ENCODE measurements around the gene KRI1. TPM values are rescaled to one million over a fixed set of nuclear protein-coding genes. Genes with fewer than 3 reads are reported as not detected.

KRI1 gene
- total RNA-seq, 4 donors from 2014 or later, result 9.0 to 152 (median 27.6) TPM

DNA sequence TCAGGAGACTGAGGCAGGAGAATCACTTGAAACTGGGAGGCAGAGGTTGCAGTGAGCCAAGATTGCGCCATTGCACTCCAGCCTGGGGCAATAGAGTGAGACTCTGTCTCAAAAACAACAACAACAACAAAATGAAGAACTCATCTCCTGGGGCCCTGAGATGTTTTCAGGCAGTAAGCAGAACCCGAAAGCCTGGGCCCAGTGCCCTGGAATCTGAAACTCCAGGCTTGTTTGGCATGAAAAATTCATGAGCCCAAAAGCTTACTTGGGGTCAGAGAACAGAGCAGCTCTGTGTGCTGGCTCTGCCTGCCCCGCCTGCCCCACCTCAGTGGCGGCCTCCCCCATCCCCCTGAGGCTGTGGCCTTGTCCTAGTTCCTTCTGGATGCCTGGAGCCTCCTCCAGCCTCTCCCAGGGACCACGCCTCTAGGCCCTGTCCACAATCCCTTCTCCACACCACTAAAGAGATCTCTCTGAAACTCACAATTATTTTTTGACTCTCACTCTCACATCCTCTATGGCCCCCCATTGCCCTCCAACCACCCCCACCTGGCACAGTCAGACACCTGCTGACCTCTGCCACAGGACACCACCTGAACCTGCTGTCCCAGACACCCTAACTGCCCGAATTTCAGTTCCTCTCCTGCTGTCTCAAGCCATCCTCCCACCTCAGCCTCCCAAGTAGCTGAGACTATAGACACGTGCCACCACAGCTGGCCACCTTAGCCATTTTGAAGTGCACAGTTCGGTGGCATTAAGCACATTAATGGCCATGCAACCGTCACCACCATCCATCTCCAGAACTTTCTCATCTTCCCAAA, 28.2 kb upstream of the KRI1 start:
- no peaks in the 10 kb centered on the region for H3K27me3 ChIP-seq
- H3K36me3 ChIP-seq, result no peaks in the 10 kb centered on the region
- TF ChIP-seq, protein P1, sequence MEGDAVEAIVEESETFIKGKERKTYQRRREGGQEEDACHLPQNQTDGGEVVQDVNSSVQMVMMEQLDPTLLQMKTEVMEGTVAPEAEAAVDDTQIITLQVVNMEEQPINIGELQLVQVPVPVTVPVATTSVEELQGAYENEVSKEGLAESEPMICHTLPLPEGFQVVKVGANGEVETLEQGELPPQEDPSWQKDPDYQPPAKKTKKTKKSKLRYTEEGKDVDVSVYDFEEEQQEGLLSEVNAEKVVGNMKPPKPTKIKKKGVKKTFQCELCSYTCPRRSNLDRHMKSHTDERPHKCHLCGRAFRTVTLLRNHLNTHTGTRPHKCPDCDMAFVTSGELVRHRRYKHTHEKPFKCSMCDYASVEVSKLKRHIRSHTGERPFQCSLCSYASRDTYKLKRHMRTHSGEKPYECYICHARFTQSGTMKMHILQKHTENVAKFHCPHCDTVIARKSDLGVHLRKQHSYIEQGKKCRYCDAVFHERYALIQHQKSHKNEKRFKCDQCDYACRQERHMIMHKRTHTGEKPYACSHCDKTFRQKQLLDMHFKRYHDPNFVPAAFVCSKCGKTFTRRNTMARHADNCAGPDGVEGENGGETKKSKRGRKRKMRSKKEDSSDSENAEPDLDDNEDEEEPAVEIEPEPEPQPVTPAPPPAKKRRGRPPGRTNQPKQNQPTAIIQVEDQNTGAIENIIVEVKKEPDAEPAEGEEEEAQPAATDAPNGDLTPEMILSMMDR (IDR thresholded peaks at IDR 0.05), result no peak
- no peak for TF ChIP-seq POLR2A (IDR thresholded peaks at IDR 0.05)
- DNase-seq, result no peak
- intact Hi-C loops (cut with DNase I; ENCODE audit: low total_unique reads), result no loop called here
- H3K4me1 ChIP-seq, result no peaks in the 10 kb centered on the region
- H3K27ac ChIP-seq, result no peak overlapping the region
- H3K4me3 ChIP-seq, result no peak overlapping the region
- no peaks in the 10 kb centered on the region for H3K9me3 ChIP-seq

DNA sequence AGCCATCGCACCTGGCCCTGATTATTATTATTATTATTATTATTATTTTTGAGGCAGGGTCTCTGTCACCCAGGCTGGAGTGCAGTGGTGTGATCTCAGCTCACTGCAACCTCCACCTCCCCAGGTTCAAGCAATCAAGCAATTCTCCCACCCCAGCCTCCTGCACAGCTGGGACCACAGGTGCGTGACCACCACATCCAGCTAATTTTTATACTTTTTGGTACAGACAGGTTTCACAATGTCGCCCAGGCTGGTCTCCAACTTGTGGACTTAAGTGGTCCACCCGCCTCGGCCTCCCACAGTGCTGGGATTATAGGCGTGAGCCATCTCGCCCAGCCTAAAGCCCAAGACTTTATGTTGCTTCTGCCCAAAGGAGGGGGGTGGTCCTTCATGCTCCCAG, 27.3 kb upstream of the KRI1 start:
- no peak for TF ChIP-seq POLR2A (IDR thresholded peaks at IDR 0.05)
- TF ChIP-seq, protein P1 (IDR thresholded peaks at IDR 0.05), result no peak
- H3K36me3 ChIP-seq, result no peaks in the 10 kb centered on the region
- no peaks in the 10 kb centered on the region for H3K9me3 ChIP-seq
- H3K4me3 ChIP-seq, result no peak overlapping the region
- no peaks in the 10 kb centered on the region for H3K4me1 ChIP-seq
- no peak for DNase-seq
- intact Hi-C loops (cut with DNase I; ENCODE audit: low total_unique reads), result no loop called here
- H3K27me3 ChIP-seq, result no peaks in the 10 kb centered on the region
- no peak overlapping the region for H3K27ac ChIP-seq

DNA sequence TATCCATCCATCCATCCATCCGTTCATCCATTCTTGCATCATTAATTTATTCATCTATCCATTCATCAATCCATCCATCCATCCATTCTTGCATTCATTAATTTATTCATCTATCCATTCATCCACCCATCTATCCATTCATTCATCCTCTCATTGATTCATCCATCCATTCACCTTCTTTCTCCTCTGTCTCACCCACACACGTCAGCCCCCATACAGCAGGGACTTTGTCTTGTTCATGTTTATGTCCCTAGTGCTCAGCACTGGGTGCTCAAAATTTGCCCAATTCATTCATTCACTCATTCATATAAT, 22.0 kb upstream of the KRI1 start:
- TF ChIP-seq, protein P1 (IDR thresholded peaks at IDR 0.05), result no peak
- intact Hi-C loops (cut with DNase I; ENCODE audit: low total_unique reads), result no loop called here
- H3K9me3 ChIP-seq, result no peaks in the 10 kb centered on the region
- no peaks in the 10 kb centered on the region for H3K36me3 ChIP-seq
- H3K27me3 ChIP-seq, result peaks cover 0 to 6% of the 10 kb centered on the region in 2 donors
- no peaks in the 10 kb centered on the region for H3K4me1 ChIP-seq
- no peak for DNase-seq
- H3K27ac ChIP-seq, result no peak overlapping the region
- no peak overlapping the region for H3K4me3 ChIP-seq

DNA sequence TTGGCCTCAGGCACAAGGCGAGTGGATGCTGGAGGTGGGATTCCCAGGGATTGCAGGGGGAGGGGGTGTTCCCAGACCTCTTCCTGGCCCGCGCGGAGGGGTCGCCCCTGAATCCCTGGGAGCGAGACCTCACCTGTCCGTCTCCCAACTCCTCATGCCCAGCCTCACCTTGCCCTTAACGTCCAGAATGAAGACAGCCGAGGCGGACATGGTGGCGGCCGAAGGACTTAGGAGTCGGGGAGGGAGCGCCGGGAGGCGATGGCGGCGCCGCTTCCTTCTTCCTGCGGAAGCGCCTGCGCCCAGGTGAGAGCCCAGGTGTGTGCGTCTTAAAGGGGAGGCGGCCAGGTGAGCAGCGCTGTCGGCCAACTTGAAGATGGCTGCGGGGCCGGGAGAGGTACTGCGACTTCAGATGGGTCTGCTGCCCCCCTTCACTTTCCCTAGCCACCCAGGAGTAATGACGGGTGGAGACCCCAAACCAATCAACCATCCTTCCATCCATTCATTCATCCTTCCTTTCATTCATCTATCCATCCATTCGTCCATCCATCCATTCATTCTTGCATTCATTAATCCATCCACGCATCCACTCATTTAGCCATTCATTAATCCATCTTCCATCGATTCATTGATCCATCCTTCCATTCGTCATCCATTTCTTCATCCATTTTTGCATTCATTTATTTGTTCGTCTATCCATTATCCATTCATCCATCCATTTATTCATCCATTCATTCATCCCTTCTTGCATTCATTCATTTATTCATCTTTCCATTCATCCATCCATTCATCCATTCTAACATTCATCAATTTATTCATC, 21.4 kb upstream of the KRI1 start, which contains the start of gene AP1M2:
Gene AP1M2 (minus strand): TSS at position 291 of the 817 bp plus-strand sequence. CDS start 81 bp downstream, at position 210.
- intact Hi-C loops (cut with DNase I; ENCODE audit: low total_unique reads), result no loop called here
- Histone ChIP-seq H3K4me3 (no peak within 1 kb of the TSS), H3K9me3 (no peaks in the 10 kb centered on the region), H3K27me3 (peaks cover 0 to 6% of the 10 kb centered on the region in 2 donors), H3K4me1 (no peaks in the 10 kb centered on the region), H3K27ac (no peak within 1 kb of the TSS), H3K36me3 (no peaks in the 10 kb centered on the region)
- no peak for TF ChIP-seq POLR2A (IDR thresholded peaks at IDR 0.05)
- TF ChIP-seq, protein P1 (IDR thresholded peaks at IDR 0.05), result no peak
- no peak for DNase-seq

DNA sequence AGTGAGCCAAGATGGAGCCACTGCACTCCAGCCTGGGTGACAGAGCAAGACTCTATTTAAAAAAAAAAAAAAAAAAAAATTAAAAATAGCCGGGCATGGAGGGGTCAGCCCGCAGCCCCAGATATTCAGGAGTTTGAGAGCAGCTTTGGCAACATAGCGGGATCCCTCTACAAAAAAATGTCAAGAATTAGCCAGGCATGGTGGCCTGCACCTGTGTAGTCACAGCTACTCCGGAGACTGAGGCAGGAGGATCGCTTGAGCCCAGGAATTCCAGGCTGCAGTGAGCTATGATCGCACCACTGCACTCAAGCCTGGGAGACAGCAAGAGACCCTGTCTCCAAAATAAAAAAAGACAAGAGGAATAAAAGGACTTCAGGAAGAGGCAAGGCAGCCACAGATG, 20.6 kb upstream of the KRI1 start:
- intact Hi-C loops (cut with DNase I; ENCODE audit: low total_unique reads), result no loop called here
- no peaks in the 10 kb centered on the region for H3K9me3 ChIP-seq
- H3K36me3 ChIP-seq, result no peaks in the 10 kb centered on the region
- DNase-seq, result no peak
- TF ChIP-seq, protein P1 (IDR thresholded peaks at IDR 0.05), result no peak
- TF ChIP-seq POLR2A (IDR thresholded peaks at IDR 0.05), result no peak
- no peak overlapping the region for H3K27ac ChIP-seq
- H3K27me3 ChIP-seq, result peaks cover 0 to 6% of the 10 kb centered on the region in 2 donors
- no peaks in the 10 kb centered on the region for H3K4me1 ChIP-seq
- H3K4me3 ChIP-seq, result no peak overlapping the region
